K562 (cell line): Measurements from ENCODE around the gene ARHGAP42. TPM values are rescaled to one million over a fixed set of nuclear protein-coding genes. Genes with fewer than 3 reads are reported as not detected.

Experiments used
- ATAC-seq: fragments of 200-7000 bp; cut with Tn5 transposase; 3 replicates; pipeline ENCODE4 v1.9.1; 2020; ENCODE audit warnings: moderate library complexity
- BruUV-seq: library from RNA; stranded (reverse); fragments of 400-500 nt; replicated peaks from 2 replicates; lab custom pipeline; 2021; lab: Mats Ljungman, UMichigan
- CTCF ChIA-PET: fragments of 300-600 bp; formaldehyde crosslinking; extraction: SDS; loops from one replicate; lab custom pipeline; 2021; ENCODE audit warnings: low intra/inter-chr PET ratio; lab: Yijun Ruan, JAX
- POLR2A ChIA-PET: fragments of 300-600, 350-650 bp; sonication (Branson Sonifier 250); formaldehyde crosslinking; extraction: SDS; loops from one replicate; lab custom pipeline; 2021; ENCODE audit warnings: antibody characterized with exemption, inconsistent platforms; lab: Yijun Ruan, JAX
- DNase-seq, 4 experiments: peaks; one replicate each; pipeline versions ENCODE4 v3.0.0 to v3.0.0-alpha.2; 2011 to 2018; ENCODE audit warnings: low spot score in 3 of 4, mixed read lengths in 3 of 4; ENCODE audit errors: extremely low read depth in 1 of 4
- FAIRE-seq: peaks from 2 replicates; lab custom pipeline; 2011; peaks lifted over from hg19 to GRCh38; lab: Jason Lieb, UNC
- H2AFZ ChIP-seq: 2 replicates; pipeline ENCODE4 v1.6.0; 2011; ENCODE audit warnings: low read depth, low read length, control low read depth, inconsistent platforms
- H3K27ac ChIP-seq: fragments of 200-600 bp; 3 replicates; pipeline ENCODE4 v1.8.0; 2011; ENCODE audit warnings: low read depth, mild to moderate bottlenecking, control low read depth, inconsistent platforms, low read length, moderate library complexity, mixed read lengths; ENCODE audit errors: extremely low read depth
- H3K27me3 ChIP-seq, 2 experiments: fragments of 300-600 bp in 1 of 2; 2 replicates in 1 of 2; 3 replicates in 1 of 2; pipeline versions ENCODE4 v1.6.0 to v1.8.0; 2011; ENCODE audit warnings: inconsistent platforms in 2 of 2, low read length in 2 of 2, mild to moderate bottlenecking in 1 of 2, mixed read lengths in 1 of 2, moderate library complexity in 1 of 2; ENCODE audit not compliant: control insufficient read depth in 2 of 2, insufficient read depth in 2 of 2
- H3K36me3 ChIP-seq: fragments of 300-600 bp; 3 replicates; pipeline ENCODE4 v1.8.0; 2011; ENCODE audit warnings: mild to moderate bottlenecking, low read length, inconsistent platforms; ENCODE audit not compliant: control insufficient read depth, insufficient read depth
- H3K4me1 ChIP-seq, 2 experiments: fragments of 200-600 bp in 1 of 2; replicated peaks in 1 of 2; 2 replicates in 1 of 2; 3 replicates in 1 of 2; pipeline versions ENCODE4 v1.5.1 to v1.8.0; 2011; ENCODE audit warnings: inconsistent platforms in 2 of 2, low read length in 2 of 2, mild to moderate bottlenecking in 1 of 2, mixed read lengths in 1 of 2, moderate library complexity in 1 of 2; ENCODE audit not compliant: control insufficient read depth in 2 of 2, insufficient read depth in 2 of 2
- H3K4me2 ChIP-seq: 2 replicates; pipeline ENCODE4 v1.6.1; 2011; ENCODE audit warnings: low read length, control low read depth, inconsistent platforms, mixed read lengths; ENCODE audit not compliant: insufficient read depth
- H3K4me3 ChIP-seq: fragments of 200-600 bp; sonication (generic), shearing (Covaris generic); 2 replicates; pipeline ENCODE4 v1.5.1; 2016; ENCODE audit warnings: control low read depth, inconsistent platforms
- H3K79me2 ChIP-seq: fragments of 200-600 bp; 3 replicates; pipeline ENCODE4 v1.8.0; 2011; ENCODE audit warnings: low read length, inconsistent platforms; ENCODE audit not compliant: control insufficient read depth, insufficient read depth
- H3K9ac ChIP-seq, 2 experiments: 2 replicates each; pipeline versions ENCODE4 v1.6.0 to v1.6.1; 2011; ENCODE audit warnings: low read depth in 2 of 2, low read length in 2 of 2, control low read depth in 1 of 2, inconsistent platforms in 1 of 2, mild to moderate bottlenecking in 1 of 2, mixed read lengths in 1 of 2; ENCODE audit not compliant: insufficient read depth in 1 of 2
- H3K9me1 ChIP-seq: one replicate; pipeline ENCODE4 v1.6.0; 2011; ENCODE audit warnings: inconsistent platforms, mild to moderate bottlenecking, low read length, moderate library complexity; ENCODE audit not compliant: control insufficient read depth, insufficient read depth
- H3K9me3 ChIP-seq: replicated peaks from 2 replicates; pipeline ENCODE4 v1.5.1; 2011; ENCODE audit warnings: low read depth, low read length, inconsistent platforms; ENCODE audit not compliant: control insufficient read depth, insufficient read depth
- H4K20me1 ChIP-seq: replicated peaks from 2 replicates; pipeline ENCODE4 v1.6.1; 2011; ENCODE audit warnings: low read length, inconsistent platforms, mixed read lengths; ENCODE audit not compliant: control insufficient read depth, insufficient read depth
- BACH1 ChIP-seq: fragments of 200-800 bp; sonication (Bioruptor generic); IDR thresholded peaks from 2 replicates; pipeline ENCODE4 v1.6.1; 2016; ENCODE audit warnings: missing genetic modification characterization, missing compliant biosample characterization
- ELF1 ChIP-seq: fragments of 200-800 bp; sonication (Bioruptor generic); IDR thresholded peaks from 2 replicates; pipeline ENCODE4 v1.6.1; 2016; ENCODE audit warnings: missing genetic modification characterization, missing compliant biosample characterization
- FOXA1 ChIP-seq: fragments of 450-650 bp; IDR thresholded peaks from 2 replicates; pipeline ENCODE4 v1.6.1; 2016; ENCODE audit warnings: mild to moderate bottlenecking, borderline replicate concordance
- HNRNPUL1 ChIP-seq: fragments of 200-400 bp; formaldehyde crosslinking; IDR thresholded peaks from 2 replicates; pipeline ENCODE4 v1.6.1; 2017; ENCODE audit warnings: low read length
- MAZ ChIP-seq, 2 experiments: fragments of 450-650 bp in 1 of 2; sonication (generic) in 1 of 2; formaldehyde crosslinking; IDR thresholded peaks in 1 of 2; conservative IDR thresholded peaks in 1 of 2; 2 replicates each; pipeline versions ENCODE4 v1.4.0 to v1.5.0; 2020; ENCODE audit warnings: mild to moderate bottlenecking in 1 of 2, missing genetic modification reagents in 1 of 2
- NFYB ChIP-seq: IDR thresholded peaks from 2 replicates; pipeline ENCODE4 v1.6.1; 2011; ENCODE audit warnings: mild to moderate bottlenecking, moderate library complexity; ENCODE audit not compliant: insufficient read length; ENCODE audit errors: extremely low read depth
- ZNF143 ChIP-seq: sonication (generic); formaldehyde crosslinking; IDR thresholded peaks from 2 replicates; pipeline ENCODE4 v1.9.0; 2022; ENCODE audit warnings: mild to moderate bottlenecking, missing genetic modification reagents
- in situ Hi-C: fragments of 300-500 bp; cut with MboI; formaldehyde crosslinking; loops from 4 replicates; pipeline ENCODE4 v1.15.0; 2018; ENCODE audit warnings: inconsistent platforms, mixed read lengths
- intact Hi-C: fragments of 100-400 bp; cut with micrococcal nuclease; formaldehyde crosslinking; loops from 2 replicates; pipeline ENCODE4 v1.14.2; 2022
- polyA plus RNA-seq, 8 experiments: library from polyadenylated mRNA; depleted of rRNA in 4 of 8; stranded (reverse) in 5 of 8; unstranded in 3 of 8; fragments of >200 nt; fragmentation: Nextera tagmentation in 2 of 8; fragmentation: Illumina TruSeq in 1 of 8; extraction: Ambion mirVana in 2 of 8; extraction: Trizol in 1 of 8; gene quantifications; 2 replicates each; pipeline versions ENCODE4 v1.2.1 to v1.2.3, GENCODE V29; 2011 to 2014; ENCODE audit warnings: inconsistent platforms in 1 of 8, missing spikeins in 1 of 8
- total RNA-seq, 7 experiments: library from RNA; depleted of rRNA in 6 of 7; stranded (reverse); fragments of >200 nt in 6 of 7; fragmentation: Illumina TruSeq in 2 of 7; extraction: Trizol in 2 of 7; gene quantifications; 2 replicates each; pipeline versions ENCODE4 v1.2.1 to v1.2.3, GENCODE V29; 2011 to 2021; ENCODE audit warnings: low replicate concordance in 1 of 7
- TF ChIP-seq, protein P1 (sequence below): fragments of 150-350 bp; conservative IDR thresholded peaks from 2 replicates; pipeline ENCODE4 v1.6.1; 2014; ENCODE audit warnings: low read length
- TF ChIP-seq, protein P2 (sequence below): sonication (generic); formaldehyde crosslinking; IDR thresholded peaks from 2 replicates; pipeline ENCODE4 v1.8.1; 2023; ENCODE audit warnings: mild to moderate bottlenecking, missing genetic modification reagents

ARHGAP42 gene
- total and polyA plus RNA-seq, 9 of the 15 experiments (the other 6 are each of a cell fraction or from before 2014, with no cell fraction given) = 0.95 to 6.1 (median 2.4) TPM

GRCh38 chr11:100920593-100920992 is 233.5 kb downstream of the ARHGAP42 start:
- POLR2A ChIA-PET = no interaction called here
- intact Hi-C loops = no loop called here
- no TSS peak for BruUV-seq

More at GRCh38 chr11:100920593-100920992, 233.5 kb downstream of the ARHGAP42 start:
- CTCF ChIA-PET = no interaction called here
- Histone ChIP-seq H3K9me3 (no peaks in the 10 kb centered on the region), H4K20me1 (no peaks in the 10 kb centered on the region), H3K9me1 (no peaks in the 10 kb centered on the region), H3K36me3 (no peaks in the 10 kb centered on the region), H3K27ac (no peak overlapping the region), H3K4me1 (no peaks in the 10 kb centered on the region), H3K9ac (no peak overlapping the region), H3K79me2 (no peaks in the 10 kb centered on the region), H3K4me3 (no peak overlapping the region), H3K4me2 (no peak overlapping the region), H3K27me3 (no peaks in the 10 kb centered on the region), H2AFZ (no peak overlapping the region)
- TF ChIP-seq MAZ (CRISPR knock-in tag; conservative IDR thresholded peaks at IDR 0.05 in 1 of 2, IDR thresholded peaks at IDR 0.05 in 1 of 2) (no peak), NFYB (no peak), ELF1 (no peak), BACH1 (no peak), FOXA1 (no peak), ZNF143 (CRISPR knock-in tag) (no peak), HNRNPUL1 (no peak)
- TF ChIP-seq, protein P1, sequence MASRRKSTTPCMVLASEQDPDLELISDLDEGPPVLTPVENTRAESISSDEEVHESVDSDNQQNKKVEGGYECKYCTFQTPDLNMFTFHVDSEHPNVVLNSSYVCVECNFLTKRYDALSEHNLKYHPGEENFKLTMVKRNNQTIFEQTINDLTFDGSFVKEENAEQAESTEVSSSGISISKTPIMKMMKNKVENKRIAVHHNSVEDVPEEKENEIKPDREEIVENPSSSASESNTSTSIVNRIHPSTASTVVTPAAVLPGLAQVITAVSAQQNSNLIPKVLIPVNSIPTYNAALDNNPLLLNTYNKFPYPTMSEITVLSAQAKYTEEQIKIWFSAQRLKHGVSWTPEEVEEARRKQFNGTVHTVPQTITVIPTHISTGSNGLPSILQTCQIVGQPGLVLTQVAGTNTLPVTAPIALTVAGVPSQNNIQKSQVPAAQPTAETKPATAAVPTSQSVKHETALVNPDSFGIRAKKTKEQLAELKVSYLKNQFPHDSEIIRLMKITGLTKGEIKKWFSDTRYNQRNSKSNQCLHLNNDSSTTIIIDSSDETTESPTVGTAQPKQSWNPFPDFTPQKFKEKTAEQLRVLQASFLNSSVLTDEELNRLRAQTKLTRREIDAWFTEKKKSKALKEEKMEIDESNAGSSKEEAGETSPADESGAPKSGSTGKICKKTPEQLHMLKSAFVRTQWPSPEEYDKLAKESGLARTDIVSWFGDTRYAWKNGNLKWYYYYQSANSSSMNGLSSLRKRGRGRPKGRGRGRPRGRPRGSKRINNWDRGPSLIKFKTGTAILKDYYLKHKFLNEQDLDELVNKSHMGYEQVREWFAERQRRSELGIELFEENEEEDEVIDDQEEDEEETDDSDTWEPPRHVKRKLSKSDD = no peak
- TF ChIP-seq, protein P2, sequence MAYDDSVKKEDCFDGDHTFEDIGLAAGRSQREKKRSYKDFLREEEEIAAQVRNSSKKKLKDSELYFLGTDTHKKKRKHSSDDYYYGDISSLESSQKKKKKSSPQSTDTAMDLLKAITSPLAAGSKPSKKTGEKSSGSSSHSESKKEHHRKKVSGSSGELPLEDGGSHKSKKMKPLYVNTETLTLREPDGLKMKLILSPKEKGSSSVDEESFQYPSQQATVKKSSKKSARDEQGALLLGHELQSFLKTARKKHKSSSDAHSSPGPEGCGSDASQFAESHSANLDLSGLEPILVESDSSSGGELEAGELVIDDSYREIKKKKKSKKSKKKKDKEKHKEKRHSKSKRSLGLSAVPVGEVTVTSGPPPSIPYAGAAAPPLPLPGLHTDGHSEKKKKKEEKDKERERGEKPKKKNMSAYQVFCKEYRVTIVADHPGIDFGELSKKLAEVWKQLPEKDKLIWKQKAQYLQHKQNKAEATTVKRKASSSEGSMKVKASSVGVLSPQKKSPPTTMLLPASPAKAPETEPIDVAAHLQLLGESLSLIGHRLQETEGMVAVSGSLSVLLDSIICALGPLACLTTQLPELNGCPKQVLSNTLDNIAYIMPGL (CRISPR knock-in tag) = no peak
- FAIRE-seq (no peak), DNase-seq (no peak), ATAC-seq (no peak)
- in situ Hi-C loops = no loop called here
